GM21737 (cell line): ENCODE measurements around the gene MAP6.
A peak's percentile ranks its signal among the peaks of the same experiment; 100 is the strongest.
"Not testable (repeated sequence)": the region's sequence is repeated elsewhere in the genome, so short reads cannot be mapped to it uniquely, and the experiment has no call there.

Experiments used
- ATAC-seq: cut with Tn5 transposase; IDR thresholded peaks from one replicate; pipeline ENCODE4 v1.9.1; 2021; ENCODE audit warnings: mild to moderate bottlenecking, moderate library complexity; ENCODE audit not compliant: unreplicated experiment

The MAP6 gene

GRCh38 chr11:75593286-75593915 is 75.4 kb downstream of the MAP6 start:
- ATAC-seq = no peak

GRCh38 chr11:75592715-75593114 is 76.1 kb downstream of the MAP6 start:
- ATAC-seq = no peak

GRCh38 chr11:75591966-75592365 is 76.9 kb downstream of the MAP6 start:
- ATAC-seq = no peak

GRCh38 chr11:75591371-75591770 is 77.5 kb downstream of the MAP6 start:
- ATAC-seq = no peak

- ATAC-seq = no peak
Measured at GRCh38 chr11:75589933-75590332, 78.9 kb downstream of the MAP6 start.

- no peak for ATAC-seq
Measured at GRCh38 chr11:75589051-75589450, 79.8 kb downstream of the MAP6 start.

- no peak for ATAC-seq
Measured at GRCh38 chr11:75588051-75588481, 80.8 kb downstream of the MAP6 start.

- ATAC-seq = no peak
Measured at GRCh38 chr11:75586395-75586794, 82.4 kb downstream of the MAP6 start.

GRCh38 chr11:75585293-75585670 is 83.6 kb downstream of the MAP6 start:
- ATAC-seq = no peak

- ATAC-seq = not testable (repeated sequence)
Measured at GRCh38 chr11:75584659-75585292, 84.1 kb downstream of the MAP6 start.

GRCh38 chr11:75583718-75584658 is 84.8 kb downstream of the MAP6 start:
- no peak for ATAC-seq

GRCh38 chr11:75582895-75583717 is 85.7 kb downstream of the MAP6 start:
- no peak for ATAC-seq

- ATAC-seq = no peak
Measured at GRCh38 chr11:75582506-75582894, 86.3 kb downstream of the MAP6 start.

GRCh38 chr11:75579841-75580240 is 89.0 kb downstream of the MAP6 start:
- no peak for ATAC-seq

- no peak for ATAC-seq
Measured at GRCh38 chr11:75578977-75579376, 89.9 kb downstream of the MAP6 start.

- no peak for ATAC-seq
Measured at GRCh38 chr11:75577207-75577606, 91.6 kb downstream of the MAP6 start.

- peak; percentile 59 for ATAC-seq
Measured at GRCh38 chr11:75576499-75576918, 92.3 kb downstream of the MAP6 start.

- no peak for ATAC-seq
Measured at GRCh38 chr11:75576017-75576416, 92.8 kb downstream of the MAP6 start.

- no peak for ATAC-seq
Measured at GRCh38 chr11:75574698-75575602, 93.9 kb downstream of the MAP6 start.

GRCh38 chr11:75572744-75573143 is 96.1 kb downstream of the MAP6 start:
- no peak for ATAC-seq
